HG02642 (cell line): Measurements from ENCODE around the gene QDPR.
A peak's percentile ranks its signal among the peaks of the same experiment; 100 is the strongest.

Experiments
- ATAC-seq: cut with Tn5 transposase; IDR thresholded peaks from one replicate; pipeline ENCODE4 v1.9.1; 2021; ENCODE audit warnings: mild to moderate bottlenecking; ENCODE audit not compliant: unreplicated experiment, poor library complexity

QDPR gene

GRCh38 chr4:17493619-17494018 lies 18.3 kb downstream of the QDPR start:
- ATAC-seq, result no peak

GRCh38 chr4:17492876-17493275 lies 19.0 kb downstream of the QDPR start:
- ATAC-seq, result no peak

- ATAC-seq, result no peak
Observed at GRCh38 chr4:17492058-17492741, 19.7 kb downstream of the QDPR start.

- ATAC-seq, result no peak
Observed at GRCh38 chr4:17491196-17491595, 20.7 kb downstream of the QDPR start.

GRCh38 chr4:17490575-17491059 lies 21.3 kb downstream of the QDPR start:
- no peak for ATAC-seq

- ATAC-seq, result no peak
Observed at GRCh38 chr4:17489721-17490120, 22.2 kb downstream of the QDPR start.

GRCh38 chr4:17489123-17489522 lies 22.8 kb downstream of the QDPR start:
- ATAC-seq, result no peak

- ATAC-seq, result no peak
Observed at GRCh38 chr4:17482716-17483115, 29.2 kb downstream of the QDPR start.

- ATAC-seq, result no peak
Observed at GRCh38 chr4:17480955-17481354, 30.9 kb downstream of the QDPR start.

- no peak for ATAC-seq
Observed at GRCh38 chr4:17480210-17480927, 31.5 kb downstream of the QDPR start.

GRCh38 chr4:17477774-17478472 lies 34.0 kb downstream of the QDPR start:
- no peak for ATAC-seq

GRCh38 chr4:17476853-17477252 lies 35.0 kb downstream of the QDPR start:
- ATAC-seq, result no peak

- ATAC-seq, result no peak
Observed at GRCh38 chr4:17475481-17475880, 36.4 kb downstream of the QDPR start.

- no peak for ATAC-seq
Observed at GRCh38 chr4:17469931-17470674, 41.8 kb downstream of the QDPR start.

- no peak for ATAC-seq
Observed at GRCh38 chr4:17468619-17469221, 43.2 kb downstream of the QDPR start.

GRCh38 chr4:17463606-17464005 lies 48.3 kb downstream of the QDPR start:
- ATAC-seq, result no peak

GRCh38 chr4:17450269-17450804 lies 61.6 kb downstream of the QDPR start:
- ATAC-seq, result no peak

- ATAC-seq, result peak; percentile 49
Observed at GRCh38 chr4:17448689-17449088, 63.2 kb downstream of the QDPR start.

- peak; percentile 91 for ATAC-seq
Observed at GRCh38 chr4:17447675-17448298, 64.1 kb downstream of the QDPR start.
